GM19023 (cell line): ENCODE measurements around the gene HAVCR2.
"Not testable (repeated sequence)": the region's sequence is repeated elsewhere in the genome, so short reads cannot be mapped to it uniquely, and the experiment has no call there.

Experiments
- ATAC-seq: cut with Tn5 transposase; IDR thresholded peaks from one replicate; pipeline ENCODE4 v1.9.1; 2021; ENCODE audit warnings: mild to moderate bottlenecking, moderate library complexity; ENCODE audit not compliant: unreplicated experiment

HAVCR2 gene

DNA sequence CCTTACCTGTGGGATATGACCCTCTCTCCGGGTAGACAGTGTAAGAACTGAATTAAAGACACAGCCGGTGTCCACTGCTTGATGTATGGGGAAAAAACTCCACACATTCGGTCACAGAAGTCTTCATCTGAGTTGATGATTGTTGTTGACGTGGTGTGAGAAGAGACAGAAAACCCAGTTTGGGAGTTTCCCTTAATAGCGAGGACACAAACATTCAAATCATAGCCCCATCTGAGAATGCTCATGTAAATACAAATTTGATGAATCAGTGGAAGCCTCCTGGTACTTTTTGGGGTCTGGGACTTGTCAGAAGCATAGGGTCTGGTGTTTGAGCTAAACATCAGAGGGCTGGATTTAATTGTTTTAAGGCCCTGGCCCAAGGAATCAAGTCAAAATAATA, 60.9 kb downstream of the HAVCR2 start:
- ATAC-seq: no peak

DNA sequence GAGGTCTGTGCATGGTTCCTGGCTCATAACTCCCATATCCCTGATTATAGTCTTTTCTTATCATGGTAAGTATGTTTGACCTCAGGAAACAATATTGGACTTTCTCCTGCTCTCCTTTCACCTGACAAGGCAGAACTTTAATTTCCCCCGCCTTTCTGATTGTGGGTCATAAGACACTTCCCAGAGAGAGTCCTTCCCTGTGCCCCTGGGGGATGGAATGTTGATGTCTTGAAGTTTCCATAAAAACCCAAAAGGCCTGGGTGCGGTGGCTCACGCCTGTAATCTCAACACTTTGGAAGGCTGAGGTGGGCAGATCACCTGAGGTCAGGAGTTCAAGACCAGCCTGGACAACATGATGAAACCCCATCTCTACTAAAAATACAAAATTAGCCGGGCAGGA, 61.8 kb downstream of the HAVCR2 start:
- ATAC-seq: not testable (repeated sequence)

DNA sequence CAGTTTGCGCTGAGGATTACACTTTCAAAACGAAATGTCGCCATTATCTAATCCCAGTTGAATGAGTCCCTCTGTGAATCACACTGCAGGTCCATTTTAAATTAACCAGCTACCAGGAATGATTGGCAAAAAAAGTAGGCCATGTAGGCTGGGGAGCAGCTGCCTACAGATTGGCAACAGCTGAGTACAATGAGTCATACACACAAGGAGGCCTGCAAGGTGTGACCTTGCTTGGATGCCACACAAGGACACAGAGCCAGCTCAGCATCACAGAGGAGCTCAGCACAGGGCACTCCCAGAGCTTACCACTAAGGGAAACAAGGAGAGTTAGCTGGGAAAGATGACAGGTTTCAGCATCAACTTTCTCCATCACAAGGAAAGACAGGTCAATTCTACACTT, 62.8 kb downstream of the HAVCR2 start:
- no peak for ATAC-seq

DNA sequence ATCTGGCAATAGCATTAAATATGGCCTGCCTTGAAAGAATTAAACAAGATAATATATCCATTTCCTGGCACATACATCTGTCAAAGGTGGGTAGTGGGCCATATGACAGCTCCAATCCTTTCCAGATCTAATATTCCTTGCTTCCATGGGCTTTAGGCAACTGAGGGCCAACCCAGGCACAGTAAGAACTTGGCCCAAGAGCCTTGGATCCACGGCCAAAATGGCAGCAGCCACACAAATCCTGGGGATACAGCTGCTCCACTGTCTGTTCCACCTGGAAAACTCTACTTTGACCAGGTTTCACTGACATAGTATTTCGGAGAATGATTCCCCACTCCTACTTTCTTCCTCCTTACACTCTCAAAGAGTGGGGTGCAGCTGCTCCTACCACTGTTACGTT, 63.2 kb downstream of the HAVCR2 start:
- no peak for ATAC-seq

DNA sequence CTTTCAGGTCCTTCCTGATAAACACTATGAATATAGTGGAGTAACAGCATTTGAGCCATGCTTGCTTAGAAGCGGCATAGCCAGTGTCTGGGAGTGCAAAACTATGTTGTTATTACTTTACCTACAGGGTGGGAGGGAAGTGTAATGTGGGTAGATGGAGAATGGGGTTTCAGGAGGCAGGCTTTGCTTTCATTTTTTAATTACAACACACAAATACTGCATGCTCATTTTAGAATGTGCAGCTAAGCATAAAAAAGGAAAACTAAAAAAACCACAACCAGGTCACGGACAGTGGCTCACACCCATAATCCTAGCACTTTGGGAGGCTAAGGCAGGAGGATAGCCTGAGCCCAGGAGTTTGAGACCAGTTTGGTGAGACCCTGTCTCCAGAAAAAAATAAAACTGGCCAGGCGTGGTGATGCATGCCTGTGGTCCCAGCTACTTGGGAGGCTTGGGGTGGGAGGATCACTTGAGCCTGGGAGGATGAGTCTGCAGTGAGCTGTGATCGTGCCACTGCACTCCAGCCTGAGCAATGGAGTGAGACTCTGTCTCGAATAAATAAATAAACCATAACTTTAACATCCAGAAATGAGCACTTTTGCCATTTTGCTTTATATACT, 70.2 kb downstream of the HAVCR2 start:
- no peak for ATAC-seq
